Skeletal muscle tissue (tissue), 4 donors: ENCODE measurements around the gene XAB2. TPM values are rescaled to one million over a fixed set of nuclear protein-coding genes. Genes with fewer than 3 reads are reported as not detected.

Experiments
- H3K27ac ChIP-seq: one replicate; pipeline ENCODE4 v1.7.0; 2013; ENCODE audit warnings: mild to moderate bottlenecking, low read depth, low read length, inconsistent platforms
- H3K27me3 ChIP-seq, 3 donors: one replicate each; pipeline ENCODE4 v1.7.0; 2013; ENCODE audit warnings: low read length in 3 of 3; ENCODE audit not compliant: control insufficient read depth in 3 of 3, insufficient read depth in 3 of 3
- H3K36me3 ChIP-seq, 3 donors: one replicate each; pipeline ENCODE4 v1.7.0; 2013; ENCODE audit warnings: low read length in 3 of 3; ENCODE audit not compliant: control insufficient read depth in 3 of 3, insufficient read depth in 3 of 3
- H3K4me1 ChIP-seq, 3 donors: one replicate each; pipeline ENCODE4 v1.7.0; 2013; ENCODE audit warnings: low read length in 3 of 3, mild to moderate bottlenecking in 3 of 3; ENCODE audit not compliant: control insufficient read depth in 3 of 3, insufficient read depth in 3 of 3
- H3K4me3 ChIP-seq, 3 donors: one replicate each; pipeline ENCODE4 v1.7.0; 2013; ENCODE audit warnings: low read length in 3 of 3
- H3K9ac ChIP-seq, 3 donors: one replicate each; pipeline ENCODE4 v1.7.0; 2013; ENCODE audit warnings: low read length in 3 of 3, mild to moderate bottlenecking in 3 of 3, moderate library complexity in 2 of 3, low read depth in 1 of 3
- H3K9me3 ChIP-seq, 3 donors: one replicate each; pipeline ENCODE4 v1.7.0; 2013; ENCODE audit warnings: low read length in 3 of 3; ENCODE audit not compliant: control insufficient read depth in 3 of 3
- total RNA-seq: library from RNA; depleted of rRNA; stranded (reverse); fragments of >200 nt; gene quantifications from one replicate; pipeline ENCODE4 v1.2.3, GENCODE V29; 2014
- donor health status: Osteomylitis.

Gene XAB2
- total RNA-seq, 1 donor from 2014 or later = 20.4 TPM

- H3K4me1 ChIP-seq = no peaks in the 10 kb centered on the region
- no peaks in the 10 kb centered on the region for H3K36me3 ChIP-seq
- H3K9me3 ChIP-seq = no peaks in the 10 kb centered on the region
- H3K27ac ChIP-seq = no peak overlapping the region
- H3K4me3 ChIP-seq = no peak overlapping the region
- peaks cover 15 to 22% (median 20%) of the 10 kb centered on the region in 3 donors for H3K27me3 ChIP-seq
- no peak overlapping the region for H3K9ac ChIP-seq
Measured at GRCh38 chr19:7602935-7603497, 26.3 kb downstream of the XAB2 start.

GRCh38 chr19:7602240-7602934, 27.0 kb downstream of the XAB2 start:
- peaks cover 21 to 28% (median 26%) of the 10 kb centered on the region in 3 donors for H3K27me3 ChIP-seq
- no peaks in the 10 kb centered on the region for H3K9me3 ChIP-seq
- no peak overlapping the region for H3K27ac ChIP-seq
- no peaks in the 10 kb centered on the region for H3K36me3 ChIP-seq
- H3K9ac ChIP-seq = no peak overlapping the region
- no peak overlapping the region for H3K4me3 ChIP-seq
- H3K4me1 ChIP-seq = no peaks in the 10 kb centered on the region

GRCh38 chr19:7600721-7601120, 28.6 kb downstream of the XAB2 start:
- peaks cover 0 to 2% (median 0%) of the 10 kb centered on the region in 3 donors for H3K4me1 ChIP-seq
- H3K27ac ChIP-seq = no peak overlapping the region
- peaks cover 31 to 38% (median 32%) of the 10 kb centered on the region in 3 donors for H3K27me3 ChIP-seq

GRCh38 chr19:7598180-7598579, 31.2 kb downstream of the XAB2 start:
- Histone ChIP-seq H3K36me3 (no peaks in the 10 kb centered on the region), H3K4me3 (no peak overlapping the region), H3K27me3 (peaks cover 32 to 38% (median 35%) of the 10 kb centered on the region in 3 donors), H3K27ac (no peak overlapping the region), H3K4me1 (peaks cover 0 to 2% (median 0%) of the 10 kb centered on the region in 3 donors), H3K9ac (no peak overlapping the region), H3K9me3 (no peaks in the 10 kb centered on the region)

More at GRCh38 chr19:7600721-7601120, 28.6 kb downstream of the XAB2 start:
- no peak overlapping the region for H3K4me3 ChIP-seq
- no peaks in the 10 kb centered on the region for H3K9me3 ChIP-seq
- H3K36me3 ChIP-seq = no peaks in the 10 kb centered on the region
- no peak overlapping the region for H3K9ac ChIP-seq

- H3K4me1 ChIP-seq = peaks cover 0 to 2% (median 0%) of the 10 kb centered on the region in 3 donors
- peaks cover 32 to 38% (median 35%) of the 10 kb centered on the region in 3 donors for H3K27me3 ChIP-seq
- H3K9me3 ChIP-seq = no peaks in the 10 kb centered on the region
- H3K36me3 ChIP-seq = no peaks in the 10 kb centered on the region
- no peak overlapping the region for H3K27ac ChIP-seq
- H3K4me3 ChIP-seq = no peak overlapping the region
- H3K9ac ChIP-seq = no peak overlapping the region
Measured at GRCh38 chr19:7597689-7598088, 31.7 kb downstream of the XAB2 start.

DNA sequence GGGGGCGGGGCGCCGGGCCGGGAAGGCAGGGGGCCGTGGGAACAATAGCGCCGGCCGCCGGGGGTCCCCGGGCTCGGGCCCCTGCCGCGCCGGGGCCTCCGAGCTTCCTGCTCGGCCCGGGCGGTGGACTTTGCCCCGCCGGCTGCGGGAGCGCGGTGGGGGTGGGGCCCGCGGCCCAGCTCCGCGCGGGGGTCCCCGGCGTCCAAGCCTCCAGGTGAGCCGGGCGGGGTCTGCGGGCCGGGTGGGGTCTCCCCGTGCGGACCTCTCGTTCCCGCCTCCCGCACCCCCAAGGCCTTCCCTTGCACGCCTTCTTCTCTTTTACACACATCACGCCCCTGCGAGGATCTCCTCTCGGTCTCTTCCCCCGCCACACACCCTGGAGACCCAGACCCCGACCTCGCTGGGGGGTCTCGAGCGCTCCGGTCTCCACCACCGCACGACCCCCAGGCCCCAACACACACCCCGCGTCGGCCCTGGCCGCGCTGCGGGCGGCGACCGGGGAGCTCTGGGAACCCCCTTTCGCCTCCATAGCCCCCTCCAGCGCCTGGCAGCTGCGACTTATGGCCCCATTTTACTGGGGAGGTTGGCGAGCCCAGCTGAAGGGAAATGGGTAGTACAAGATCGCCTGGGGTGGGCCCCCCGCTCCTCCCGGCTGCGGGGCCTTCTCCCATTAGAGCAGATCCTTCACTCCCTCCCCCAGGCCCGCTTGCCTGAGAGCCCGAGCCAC, 33.0 kb downstream of the XAB2 start:
- no peak overlapping the region for H3K4me3 ChIP-seq
- no peaks in the 10 kb centered on the region for H3K36me3 ChIP-seq
- H3K4me1 ChIP-seq = peaks cover 0 to 2% (median 0%) of the 10 kb centered on the region in 3 donors
- H3K9me3 ChIP-seq = no peaks in the 10 kb centered on the region
- peaks cover 30 to 34% (median 32%) of the 10 kb centered on the region in 3 donors for H3K27me3 ChIP-seq
- H3K9ac ChIP-seq = no peak overlapping the region
- H3K27ac ChIP-seq = no peak overlapping the region

DNA sequence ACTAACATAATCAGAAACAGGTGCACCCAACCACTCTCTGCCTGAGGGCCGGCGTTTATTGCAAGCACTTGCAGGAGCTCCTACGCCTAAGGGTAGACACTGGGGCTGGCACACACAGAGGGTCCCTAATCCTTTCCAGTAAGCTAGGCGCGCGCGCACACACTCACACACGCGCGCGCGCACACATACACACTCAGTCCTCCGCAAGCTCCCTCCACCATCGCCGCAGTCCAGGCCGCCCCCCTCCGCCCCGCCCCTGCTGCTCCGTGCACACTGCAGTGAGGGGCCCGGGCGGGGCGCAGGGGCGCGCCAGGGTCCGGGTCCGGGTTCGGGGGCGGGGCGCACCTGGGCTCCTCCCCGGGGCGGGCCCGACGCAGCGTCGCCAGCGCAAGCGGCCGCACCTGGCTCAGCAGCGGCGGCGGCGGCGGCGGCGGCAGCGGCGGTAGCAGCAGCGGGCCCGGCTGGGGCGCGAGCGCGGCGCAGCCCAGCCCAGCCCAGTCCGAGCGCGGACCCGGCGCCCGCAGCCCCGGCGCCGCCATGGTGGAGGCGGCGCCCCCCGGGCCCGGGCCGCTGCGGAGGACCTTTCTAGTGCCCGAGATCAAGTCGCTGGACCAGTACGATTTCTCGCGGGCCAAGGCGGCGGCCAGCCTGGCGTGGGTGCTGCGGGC, 33.7 kb downstream of the XAB2 start, which contains the start of gene CAMSAP3:
TSS of gene CAMSAP3 (plus strand) at position 398 of the 668 bp plus-strand sequence. CDS start at position 538, 140 bp downstream.
- no peaks in the 10 kb centered on the region for H3K36me3 ChIP-seq
- peaks cover 0 to 2% (median 0%) of the 10 kb centered on the region in 3 donors for H3K4me1 ChIP-seq
- no peaks in the 10 kb centered on the region for H3K9me3 ChIP-seq
- no peak within 1 kb of the TSS for H3K4me3 ChIP-seq
- H3K27ac ChIP-seq = no peak within 1 kb of the TSS
- peaks cover 32 to 34% (median 33%) of the 10 kb centered on the region in 3 donors for H3K27me3 ChIP-seq
- no peak within 1 kb of the TSS for H3K9ac ChIP-seq

DNA sequence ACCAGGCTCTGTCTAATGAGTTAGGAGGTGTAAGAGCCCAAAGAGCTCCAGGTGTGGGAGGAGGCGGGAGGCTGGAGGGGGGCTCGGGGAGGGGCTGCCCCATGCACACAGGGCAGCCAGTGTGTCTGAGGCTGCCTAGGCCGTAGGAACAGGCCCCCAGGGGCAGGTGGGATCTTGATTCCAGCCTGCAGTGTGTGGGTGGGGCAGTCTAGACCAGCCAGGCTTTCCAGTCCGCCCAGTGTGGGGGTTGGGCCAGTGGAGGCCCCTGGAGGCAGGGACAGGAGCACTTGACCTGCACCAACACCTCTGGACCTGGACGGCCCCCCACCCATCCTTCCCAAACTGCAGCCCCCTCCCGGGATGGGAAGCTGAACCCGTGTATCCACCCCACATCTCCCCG, 39.1 kb downstream of the XAB2 start:
- H3K27me3 ChIP-seq = peaks cover 13 to 17% (median 15%) of the 10 kb centered on the region in 3 donors
- no peaks in the 10 kb centered on the region for H3K36me3 ChIP-seq
- no peaks in the 10 kb centered on the region for H3K9me3 ChIP-seq
- H3K4me1 ChIP-seq = no peaks in the 10 kb centered on the region
- H3K9ac ChIP-seq = no peak overlapping the region
- H3K4me3 ChIP-seq = no peak overlapping the region
- no peak overlapping the region for H3K27ac ChIP-seq

DNA sequence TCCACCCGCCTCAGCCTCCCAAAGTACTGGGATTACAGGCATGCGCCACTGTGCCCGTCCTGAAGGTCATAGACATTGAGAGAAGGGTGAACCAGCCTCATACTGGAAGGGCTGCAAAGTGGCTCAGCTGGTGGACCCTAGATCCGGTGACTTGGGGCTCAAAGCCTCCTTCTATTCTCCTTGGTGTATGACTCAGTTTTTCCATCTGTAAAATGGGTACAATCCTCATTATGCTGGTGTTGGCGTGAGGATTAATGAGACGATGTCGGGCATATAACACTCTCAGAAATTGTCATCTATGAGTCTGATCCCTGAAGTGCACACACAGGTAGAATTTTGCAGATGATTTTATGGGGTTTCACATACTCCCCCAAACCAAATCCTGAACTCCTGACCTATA, 39.5 kb downstream of the XAB2 start:
- Histone ChIP-seq H3K27ac (no peak overlapping the region), H3K27me3 (peaks cover 9 to 14% (median 11%) of the 10 kb centered on the region in 3 donors), H3K9ac (no peak overlapping the region), H3K4me1 (no peaks in the 10 kb centered on the region), H3K36me3 (no peaks in the 10 kb centered on the region), H3K4me3 (no peak overlapping the region), H3K9me3 (no peaks in the 10 kb centered on the region)
